ENCODE measurements around the gene GP1BA. TPM values are rescaled to one million over a fixed set of nuclear protein-coding genes. Genes with fewer than 3 reads are reported as not detected.

The GP1BA gene
- total RNA-seq, 3 donors from 2014 or later (not counting 1 experiment from before 2014, with no cell fraction given): 0.25 to 4.3 (median 2.2) TPM

GRCh38 chr17:4893721-4894560 is 38.1 kb upstream of the GP1BA start:
- no peak for DNase-seq
- H3K4me1 ChIP-seq (ENCODE audit: control insufficient read depth, insufficient read depth, low read length): peaks cover 8% of the 10 kb centered on the region
- no peak for TF ChIP-seq CTCF (IDR thresholded peaks at IDR 0.05)
- no peaks in the 10 kb centered on the region for H3K27me3 ChIP-seq (ENCODE audit: control insufficient read depth, insufficient read depth, low read length)
- intact Hi-C loops (cut with micrococcal nuclease): no loop called here
- no peak overlapping the region for H3K27ac ChIP-seq (ENCODE audit: low read length)
- no peak for ATAC-seq
- peaks cover 0 to 9% of the 10 kb centered on the region in 2 donors for H3K4me1 Mint-ChIP-seq
- no peak overlapping the region for H3K4me3 Mint-ChIP-seq
- H3K36me3 ChIP-seq (ENCODE audit: control insufficient read depth, insufficient read depth, low read length): peaks cover 66% of the 10 kb centered on the region
- H3K9me3 ChIP-seq (ENCODE audit: control insufficient read depth, insufficient read depth, low read length): no peaks in the 10 kb centered on the region
- no peak overlapping the region for H3K4me3 ChIP-seq (ENCODE audit: low read length)
- H3K36me3 Mint-ChIP-seq: no peaks in the 10 kb centered on the region
- H3K27ac Mint-ChIP-seq: no peak overlapping the region
- H3K9me3 Mint-ChIP-seq: no peaks in the 10 kb centered on the region
- WGBS (ENCODE audit: insufficient coverage): 94% methylated on average over 31 of the region's 31 CpGs
- H3K27me3 Mint-ChIP-seq (ENCODE audit: low read depth in 2 of 2): no peaks in the 10 kb centered on the region

- Histone ChIP-seq H3K27me3 (ENCODE audit: control insufficient read depth, insufficient read depth, low read length) (peaks cover 5% of the 10 kb centered on the region), H3K4me3 (ENCODE audit: low read length) (no peak overlapping the region), H3K27ac (ENCODE audit: low read length) (no peak overlapping the region), H3K36me3 (ENCODE audit: control insufficient read depth, insufficient read depth, low read length) (peaks cover 64% of the 10 kb centered on the region), H3K4me1 (ENCODE audit: control insufficient read depth, insufficient read depth, low read length) (peaks cover 20% of the 10 kb centered on the region), H3K9me3 (ENCODE audit: control insufficient read depth, insufficient read depth, low read length) (no peaks in the 10 kb centered on the region)
- peaks cover 9 to 14% of the 10 kb centered on the region in 2 donors for H3K4me1 Mint-ChIP-seq
- DNase-seq: no peak
- H3K9me3 Mint-ChIP-seq: no peaks in the 10 kb centered on the region
- H3K4me3 Mint-ChIP-seq: no peak overlapping the region
- no peak for ATAC-seq
- intact Hi-C loops (cut with micrococcal nuclease): no loop called here
- WGBS (ENCODE audit: insufficient coverage): 94% methylated on average over 13 of the region's 13 CpGs
- H3K27ac Mint-ChIP-seq: no peak overlapping the region
- no peaks in the 10 kb centered on the region for H3K27me3 Mint-ChIP-seq (ENCODE audit: low read depth in 2 of 2)
- TF ChIP-seq CTCF (IDR thresholded peaks at IDR 0.05): no peak
- H3K36me3 Mint-ChIP-seq: no peaks in the 10 kb centered on the region
These were observed 37.0 kb upstream of the GP1BA start for GRCh38 chr17:4895121-4895520.

GRCh38 chr17:4895657-4896331 is 36.3 kb upstream of the GP1BA start:
- H3K4me3 Mint-ChIP-seq: peak overlapping the region; percentile 35
- no peak for TF ChIP-seq CTCF (IDR thresholded peaks at IDR 0.05)
- H3K9me3 Mint-ChIP-seq: no peaks in the 10 kb centered on the region
- no peak for ATAC-seq
- Histone ChIP-seq H3K9me3 (ENCODE audit: control insufficient read depth, insufficient read depth, low read length) (no peaks in the 10 kb centered on the region), H3K4me1 (ENCODE audit: control insufficient read depth, insufficient read depth, low read length) (peaks cover 27% of the 10 kb centered on the region), H3K27me3 (ENCODE audit: control insufficient read depth, insufficient read depth, low read length) (peaks cover 10% of the 10 kb centered on the region), H3K4me3 (ENCODE audit: low read length) (no peak overlapping the region), H3K27ac (ENCODE audit: low read length) (no peak overlapping the region), H3K36me3 (ENCODE audit: control insufficient read depth, insufficient read depth, low read length) (peaks cover 58% of the 10 kb centered on the region)
- DNase-seq: no peak
- intact Hi-C loops (cut with micrococcal nuclease): no loop called here
- WGBS (ENCODE audit: insufficient coverage): 91% methylated on average over 27 of the region's 27 CpGs
- H3K27me3 Mint-ChIP-seq (ENCODE audit: low read depth in 2 of 2): no peaks in the 10 kb centered on the region
- H3K27ac Mint-ChIP-seq: peak overlapping the region in 1 of 2 donors; percentile 40
- peaks cover 12 to 20% of the 10 kb centered on the region in 2 donors for H3K4me1 Mint-ChIP-seq
- H3K36me3 Mint-ChIP-seq: no peaks in the 10 kb centered on the region

Data from natural killer cell (primary cell).